ENCODE measurements around the gene CD19.

GRCh38 chr16:28984619-28985135 is 52.9 kb downstream of the CD19 start, which contains the start of gene LAT:
- TF ChIP-seq CTCF (optimal IDR thresholded peaks at IDR 0.05 in 1 of 3, IDR thresholded peaks at IDR 0.05 in 1 of 3, conservative IDR thresholded peaks at IDR 0.05 in 1 of 3; ENCODE audit: extremely low read depth in 1 of 3, insufficient read depth in 2 of 3, low read length in 3 of 3) (no peak), EZH2 (IDR thresholded peaks at IDR 0.05; ENCODE audit: low read length) (no peak)
